ENCODE measurements around the gene CDX1.

GRCh38 chr5:150135557-150136304 is 30.8 kb upstream of the CDX1 start:
- TF ChIP-seq, protein P1, sequence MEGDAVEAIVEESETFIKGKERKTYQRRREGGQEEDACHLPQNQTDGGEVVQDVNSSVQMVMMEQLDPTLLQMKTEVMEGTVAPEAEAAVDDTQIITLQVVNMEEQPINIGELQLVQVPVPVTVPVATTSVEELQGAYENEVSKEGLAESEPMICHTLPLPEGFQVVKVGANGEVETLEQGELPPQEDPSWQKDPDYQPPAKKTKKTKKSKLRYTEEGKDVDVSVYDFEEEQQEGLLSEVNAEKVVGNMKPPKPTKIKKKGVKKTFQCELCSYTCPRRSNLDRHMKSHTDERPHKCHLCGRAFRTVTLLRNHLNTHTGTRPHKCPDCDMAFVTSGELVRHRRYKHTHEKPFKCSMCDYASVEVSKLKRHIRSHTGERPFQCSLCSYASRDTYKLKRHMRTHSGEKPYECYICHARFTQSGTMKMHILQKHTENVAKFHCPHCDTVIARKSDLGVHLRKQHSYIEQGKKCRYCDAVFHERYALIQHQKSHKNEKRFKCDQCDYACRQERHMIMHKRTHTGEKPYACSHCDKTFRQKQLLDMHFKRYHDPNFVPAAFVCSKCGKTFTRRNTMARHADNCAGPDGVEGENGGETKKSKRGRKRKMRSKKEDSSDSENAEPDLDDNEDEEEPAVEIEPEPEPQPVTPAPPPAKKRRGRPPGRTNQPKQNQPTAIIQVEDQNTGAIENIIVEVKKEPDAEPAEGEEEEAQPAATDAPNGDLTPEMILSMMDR (IDR thresholded peaks at IDR 0.05; ENCODE audit: poor library complexity) = no peak
- no peak for TF ChIP-seq EZH2 (IDR thresholded peaks at IDR 0.05; ENCODE audit: borderline replicate concordance)

Data from hepatocyte (in vitro differentiated cells).